GM12801 (cell line): ENCODE results near the gene CACYBP.

Source experiments
- CTCF ChIP-seq: IDR thresholded peaks from one replicate; pipeline ENCODE4 v1.5.1; 2011; ENCODE audit warnings: control low read depth; ENCODE audit not compliant: insufficient read length; ENCODE audit errors: extremely low read depth

CACYBP gene

GRCh38 chr1:174999216-174999935 is 371 bp upstream of the CACYBP start:
- TF ChIP-seq CTCF, result no peak

GRCh38 chr1:175000697-175001187 is 995 bp downstream of the CACYBP start:
- TF ChIP-seq CTCF, result no peak

GRCh38 chr1:175002910-175003517 is 3.3 kb downstream of the CACYBP start:
- no peak for TF ChIP-seq CTCF

GRCh38 chr1:175003521-175003920 is 3.8 kb downstream of the CACYBP start:
- TF ChIP-seq CTCF, result no peak

GRCh38 chr1:175005085-175005783 is 5.5 kb downstream of the CACYBP start:
- no peak for TF ChIP-seq CTCF

GRCh38 chr1:175009532-175009931 is 9.8 kb downstream of the CACYBP start:
- no peak for TF ChIP-seq CTCF

- TF ChIP-seq CTCF, result no peak
Observed at GRCh38 chr1:175013445-175013844, 13.7 kb downstream of the CACYBP start.
